ENCODE data around the gene CDKN2B-AS1.

GRCh38 chr9:22050924-22051323 is 56.3 kb downstream of the CDKN2B-AS1 start:
- TF ChIP-seq, protein P1, sequence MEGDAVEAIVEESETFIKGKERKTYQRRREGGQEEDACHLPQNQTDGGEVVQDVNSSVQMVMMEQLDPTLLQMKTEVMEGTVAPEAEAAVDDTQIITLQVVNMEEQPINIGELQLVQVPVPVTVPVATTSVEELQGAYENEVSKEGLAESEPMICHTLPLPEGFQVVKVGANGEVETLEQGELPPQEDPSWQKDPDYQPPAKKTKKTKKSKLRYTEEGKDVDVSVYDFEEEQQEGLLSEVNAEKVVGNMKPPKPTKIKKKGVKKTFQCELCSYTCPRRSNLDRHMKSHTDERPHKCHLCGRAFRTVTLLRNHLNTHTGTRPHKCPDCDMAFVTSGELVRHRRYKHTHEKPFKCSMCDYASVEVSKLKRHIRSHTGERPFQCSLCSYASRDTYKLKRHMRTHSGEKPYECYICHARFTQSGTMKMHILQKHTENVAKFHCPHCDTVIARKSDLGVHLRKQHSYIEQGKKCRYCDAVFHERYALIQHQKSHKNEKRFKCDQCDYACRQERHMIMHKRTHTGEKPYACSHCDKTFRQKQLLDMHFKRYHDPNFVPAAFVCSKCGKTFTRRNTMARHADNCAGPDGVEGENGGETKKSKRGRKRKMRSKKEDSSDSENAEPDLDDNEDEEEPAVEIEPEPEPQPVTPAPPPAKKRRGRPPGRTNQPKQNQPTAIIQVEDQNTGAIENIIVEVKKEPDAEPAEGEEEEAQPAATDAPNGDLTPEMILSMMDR (IDR thresholded peaks at IDR 0.05), result no peak
- no peak for TF ChIP-seq POLR2A (IDR thresholded peaks at IDR 0.05)
